Natural killer cell treated with Interleukin-12 subunit alpha and Interleukin-12 subunit beta and Interleukin-15 and Interleukin-18, amount 100 ng/mL, for 72 hours (primary cell): ENCODE results near the gene RNLS. TPM values are rescaled to one million over a fixed set of nuclear protein-coding genes. Genes with fewer than 3 reads are reported as not detected.
A peak's percentile ranks its signal among the peaks of the same experiment; 100 is the strongest.

Source experiments
- ATAC-seq, 2 donors: fragments of 150-1000 bp; cut with Tn5 transposase in 1 of 2; sonication (Bioruptor Pico), chemical (Tn5 transposase) in 1 of 2; 2 replicates each; pipeline ENCODE4 v1.10.0; 2021
- DNase-seq: peaks from one replicate; pipeline ENCODE4 v3.0.0; 2022; ENCODE audit warnings: low spot score
- H3K27ac Mint-ChIP-seq, 2 donors: 1 replicate in 1 of 2; 2 replicates in 1 of 2; pipeline ENCODE4 v1.8.0; 2022; ENCODE audit warnings: mixed read lengths in 2 of 2, mild to moderate bottlenecking in 1 of 2, moderate library complexity in 1 of 2
- H3K27me3 Mint-ChIP-seq, 2 donors: 1 replicate in 1 of 2; 2 replicates in 1 of 2; pipeline ENCODE4 v1.8.0; 2022; ENCODE audit warnings: mixed read lengths in 2 of 2
- H3K36me3 Mint-ChIP-seq: one replicate; pipeline ENCODE4 v1.8.0; 2022; ENCODE audit warnings: mixed read lengths
- H3K4me1 Mint-ChIP-seq, 2 donors: 1 replicate in 1 of 2; 2 replicates in 1 of 2; pipeline ENCODE4 v1.8.0; 2022; ENCODE audit warnings: low read depth in 2 of 2, mixed read lengths in 2 of 2, mild to moderate bottlenecking in 1 of 2
- H3K4me3 Mint-ChIP-seq: one replicate; pipeline ENCODE4 v1.8.0; 2022; ENCODE audit warnings: mixed read lengths
- H3K9me3 Mint-ChIP-seq: 2 replicates; pipeline ENCODE4 v1.8.0; 2022; ENCODE audit warnings: mixed read lengths
- total RNA-seq, 2 donors: library from RNA; stranded (reverse); gene quantifications; one replicate each; pipeline ENCODE4 v1.2.3, GENCODE V29; 2022

Gene RNLS
- total RNA-seq, 2 donors from 2014 or later, result 2.4 to 2.9 TPM

- no peak overlapping the region for H3K27ac Mint-ChIP-seq
- peaks cover 9 to 11% of the 10 kb centered on the region in 2 donors for H3K27me3 Mint-ChIP-seq
- DNase-seq (no peak), ATAC-seq (no peak)
- peaks cover 5% of the 10 kb centered on the region for H3K36me3 Mint-ChIP-seq
- H3K9me3 Mint-ChIP-seq, result peaks cover 4% of the 10 kb centered on the region
- peaks cover 0 to 4% of the 10 kb centered on the region in 2 donors for H3K4me1 Mint-ChIP-seq
- H3K4me3 Mint-ChIP-seq, result no peak overlapping the region
Observed at GRCh38 chr10:88232029-88232895, 350.9 kb downstream of the RNLS start.

- peaks cover 5% of the 10 kb centered on the region for H3K36me3 Mint-ChIP-seq
- ATAC-seq (no peak), DNase-seq (no peak)
- no peak overlapping the region for H3K27ac Mint-ChIP-seq
- H3K4me3 Mint-ChIP-seq, result no peak overlapping the region
- peaks cover 0 to 4% of the 10 kb centered on the region in 2 donors for H3K4me1 Mint-ChIP-seq
- peaks cover 9 to 11% of the 10 kb centered on the region in 2 donors for H3K27me3 Mint-ChIP-seq
- H3K9me3 Mint-ChIP-seq, result peaks cover 4% of the 10 kb centered on the region
Observed at GRCh38 chr10:88230251-88230650, 352.9 kb downstream of the RNLS start.

GRCh38 chr10:88228130-88228529 lies 355.0 kb downstream of the RNLS start:
- ATAC-seq, result peak in 1 of 2 donors; percentile 40
- Mint-ChIP-seq H3K4me3 (no peak overlapping the region), H3K27me3 (peaks cover 9 to 14% of the 10 kb centered on the region in 2 donors), H3K27ac (peak overlapping the region in 1 of 2 donors; percentile 65), H3K9me3 (peaks cover 4% of the 10 kb centered on the region), H3K36me3 (peaks cover 5% of the 10 kb centered on the region), H3K4me1 (peaks cover 0 to 4% of the 10 kb centered on the region in 2 donors)
- DNase-seq, result no peak

GRCh38 chr10:88227342-88228018 lies 355.6 kb downstream of the RNLS start:
- H3K36me3 Mint-ChIP-seq, result peaks cover 5% of the 10 kb centered on the region
- ATAC-seq, result no peak
- H3K27me3 Mint-ChIP-seq, result peaks cover 9 to 14% of the 10 kb centered on the region in 2 donors
- peak overlapping the region in 1 of 2 donors; percentile 65 for H3K27ac Mint-ChIP-seq
- peaks cover 4% of the 10 kb centered on the region for H3K9me3 Mint-ChIP-seq
- DNase-seq, result no peak
- H3K4me1 Mint-ChIP-seq, result peaks cover 0 to 4% of the 10 kb centered on the region in 2 donors
- no peak overlapping the region for H3K4me3 Mint-ChIP-seq

- no peak overlapping the region for H3K4me3 Mint-ChIP-seq
- H3K4me1 Mint-ChIP-seq, result peaks cover 0 to 4% of the 10 kb centered on the region in 2 donors
- no peak for ATAC-seq
- peaks cover 9 to 14% of the 10 kb centered on the region in 2 donors for H3K27me3 Mint-ChIP-seq
- H3K27ac Mint-ChIP-seq, result no peak overlapping the region
- H3K36me3 Mint-ChIP-seq, result peaks cover 5% of the 10 kb centered on the region
- H3K9me3 Mint-ChIP-seq, result peaks cover 4% of the 10 kb centered on the region
- no peak for DNase-seq
Observed at GRCh38 chr10:88226891-88227290, 356.2 kb downstream of the RNLS start.

- ATAC-seq (no peak), DNase-seq (no peak)
- Mint-ChIP-seq H3K9me3 (peaks cover 4% of the 10 kb centered on the region), H3K4me3 (no peak overlapping the region), H3K36me3 (peaks cover 5% of the 10 kb centered on the region), H3K4me1 (peaks cover 0 to 4% of the 10 kb centered on the region in 2 donors), H3K27ac (no peak overlapping the region), H3K27me3 (peaks cover 9 to 14% of the 10 kb centered on the region in 2 donors)
Observed at GRCh38 chr10:88226071-88226659, 357.0 kb downstream of the RNLS start.

Other genes with a start within 250 kb of the RNLS start
- not detected for gene LIPJ, start 3.4 kb upstream of the RNLS start, total RNA-seq
- gene LIPF, start 81.1 kb upstream of the RNLS start, total RNA-seq, result not detected
- gene LIPK, start 122.9 kb upstream of the RNLS start, total RNA-seq, result not detected
- gene LIPN, start 176.7 kb upstream of the RNLS start, total RNA-seq, result not detected
- not detected for gene LIPM, start 219.4 kb upstream of the RNLS start, total RNA-seq